T-helper 2 cell (primary cell): ENCODE results near the gene MMS19.
A peak's percentile ranks its signal among the peaks of the same experiment; 100 is the strongest.
"Not testable (repeated sequence)": the region's sequence is repeated elsewhere in the genome, so short reads cannot be mapped to it uniquely, and the experiment has no call there.

ENCODE experiments used
- DNase-seq, 5 experiments: peaks; one replicate each; pipeline versions ENCODE4 v3.0.0 to v3.0.0-alpha.2; 2012 to 2022

The MMS19 gene

DNA sequence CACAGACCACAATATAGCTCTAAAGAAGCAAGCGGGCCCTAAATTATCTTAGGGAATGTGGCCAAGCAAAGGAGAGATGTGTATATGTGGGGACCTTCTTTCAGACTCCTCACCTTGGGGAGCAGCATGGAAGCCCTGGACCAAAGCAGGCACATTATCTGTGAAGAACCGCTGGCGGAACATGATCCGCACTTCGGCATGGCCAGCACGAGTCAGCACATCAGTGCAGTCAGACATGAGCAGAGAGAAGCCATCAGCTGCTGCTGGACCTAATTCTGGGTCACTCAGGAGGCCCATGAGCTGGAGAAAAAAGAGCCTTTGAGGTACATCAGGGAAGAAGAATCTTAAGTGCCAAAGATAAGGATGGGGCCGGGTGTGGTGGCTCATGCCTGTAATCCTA, 38.3 kb downstream of the MMS19 start:
- no peak for DNase-seq

DNA sequence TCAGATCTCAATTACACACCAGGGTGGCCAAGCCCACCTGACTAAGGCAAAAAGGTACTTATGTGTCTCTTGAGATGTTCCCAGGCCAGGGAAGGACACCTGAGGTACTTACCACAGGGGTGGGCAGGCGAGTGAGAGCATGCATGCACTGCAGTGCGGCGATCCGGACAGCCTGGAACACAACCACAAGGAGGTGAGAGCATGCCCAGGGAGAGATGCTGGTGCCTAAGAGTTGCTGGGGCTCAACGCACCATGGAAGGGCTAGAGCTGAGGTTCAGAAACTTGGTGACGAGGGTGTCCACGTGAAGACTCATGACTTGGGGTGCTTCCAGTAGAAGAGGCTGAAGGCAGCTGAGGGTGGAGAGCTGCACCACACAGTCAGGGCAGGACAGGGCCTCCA, 39.1 kb downstream of the MMS19 start:
- no peak for DNase-seq

DNA sequence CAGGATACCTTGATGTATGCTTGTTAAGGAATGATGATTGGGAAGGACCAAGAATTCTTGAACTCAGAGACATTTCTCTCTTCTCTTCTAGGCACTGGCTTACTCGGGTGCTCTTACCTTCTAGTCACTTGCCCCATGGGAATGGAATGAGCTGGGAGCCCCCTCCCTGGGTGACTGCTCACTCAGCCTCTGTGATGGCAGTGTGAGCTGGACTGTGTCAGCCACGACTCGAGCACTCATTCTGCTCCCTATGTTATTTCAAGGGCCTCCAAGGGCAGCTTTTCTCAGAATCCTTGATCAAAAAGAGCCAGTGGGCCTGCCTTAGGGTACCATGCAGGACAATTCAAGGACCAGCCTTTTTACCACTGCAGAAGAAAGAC, 41.5 kb downstream of the MMS19 start:
- DNase-seq = no peak

- no peak for DNase-seq
Measured at GRCh38 chr10:97456034-97456685, 42.1 kb downstream of the MMS19 start.

- DNase-seq = no peak
Measured at GRCh38 chr10:97454330-97455036, 43.7 kb downstream of the MMS19 start.

DNA sequence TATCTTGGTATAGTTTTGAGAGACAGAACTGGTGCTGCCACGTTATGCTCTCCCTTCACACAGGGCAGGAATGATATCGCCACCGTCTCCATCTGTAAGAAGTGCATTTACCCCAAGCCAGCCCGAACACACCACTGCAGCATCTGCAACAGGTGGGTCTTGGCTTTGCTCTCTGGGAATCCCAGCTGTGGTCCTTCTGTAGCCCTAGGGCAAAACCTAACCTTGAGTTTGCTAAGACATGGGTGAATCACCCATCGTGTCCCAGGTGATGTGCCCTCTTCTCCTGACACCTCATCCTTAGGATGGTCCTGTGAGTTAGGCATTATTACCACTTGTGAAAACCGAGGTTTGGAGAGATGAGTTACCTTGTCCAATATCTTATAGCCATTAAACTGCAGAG, 45.9 kb downstream of the MMS19 start:
- DNase-seq = no peak

DNA sequence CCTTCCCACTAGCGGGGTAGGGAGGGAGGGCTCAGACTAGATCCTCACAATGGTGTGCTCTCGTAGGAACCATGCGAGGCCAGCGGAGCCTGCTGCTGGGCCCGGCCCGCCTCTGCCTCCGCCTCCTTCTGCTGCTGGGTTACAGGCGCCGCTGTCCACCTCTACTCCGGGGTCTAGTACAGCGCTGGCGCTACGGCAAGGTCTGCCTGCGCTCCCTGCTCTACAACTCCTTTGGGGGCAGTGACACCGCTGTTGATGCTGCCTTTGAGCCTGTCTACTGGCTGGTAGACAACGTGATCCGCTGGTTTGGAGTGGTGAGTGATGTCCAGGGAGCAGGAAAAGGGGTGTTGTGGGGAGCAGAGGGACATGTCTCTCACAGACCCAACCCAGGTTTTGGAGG, 46.6 kb downstream of the MMS19 start:
- DNase-seq = no peak

- DNase-seq = no peak
Measured at GRCh38 chr10:97450828-97451227, 47.4 kb downstream of the MMS19 start.

DNA sequence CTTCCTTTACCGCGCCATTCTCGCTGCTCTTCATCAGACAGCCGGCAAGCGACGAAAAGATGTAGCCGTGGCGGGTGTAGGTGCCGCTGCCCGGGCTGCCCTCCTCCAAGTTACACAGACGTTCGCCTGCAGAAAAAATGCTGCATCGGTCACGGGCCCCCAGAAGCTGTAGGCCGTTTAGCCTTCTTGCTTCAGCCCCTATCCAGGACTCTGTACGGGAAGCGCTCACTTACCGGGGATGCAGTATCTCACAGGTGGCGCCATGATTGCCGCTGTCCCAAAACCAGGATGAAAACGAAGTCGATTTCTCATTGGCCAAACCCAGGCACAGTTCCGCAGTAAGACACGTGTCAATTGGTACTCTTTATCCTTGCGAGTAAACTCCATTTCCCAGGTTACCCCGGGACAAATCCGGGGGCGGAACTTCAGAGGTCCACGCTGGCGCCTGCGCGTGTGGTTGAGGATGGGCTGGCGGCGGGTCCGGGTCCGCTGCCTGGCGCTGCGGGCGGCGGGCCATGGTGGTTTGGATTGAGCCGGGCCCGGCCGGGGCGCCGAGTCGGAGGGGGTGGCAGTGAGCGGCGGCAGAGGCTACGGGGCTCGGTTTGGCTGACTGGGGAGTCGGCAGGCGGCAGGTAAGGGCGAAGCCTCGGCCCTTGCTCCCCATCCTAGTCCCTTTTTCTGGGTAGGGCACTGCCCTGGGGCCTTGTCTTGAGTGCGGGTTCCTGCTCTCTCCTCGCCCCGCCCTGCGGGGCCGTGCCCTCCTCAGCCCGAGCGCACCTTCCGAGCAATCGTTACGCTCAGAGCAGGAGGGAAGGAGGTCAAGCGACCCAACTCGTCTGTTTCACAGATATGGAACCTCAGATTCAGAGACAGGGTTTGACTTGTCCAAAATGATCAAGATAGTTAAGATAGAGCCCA, 52.2 kb downstream of the MMS19 start, which contains the start of the genes EXOSC1 and ZDHHC16:
Gene EXOSC1 (minus strand): TSS at position 285 of the 918 bp plus-strand sequence. CDS start 21 bp downstream, at position 264.
Gene ZDHHC16 (plus strand): TSS at position 454 of the 918 bp plus-strand sequence. CDS start 5,501 bp downstream, outside the sequence.
- DNase-seq = peak; percentile 69 to 95 (median 86)

DNA sequence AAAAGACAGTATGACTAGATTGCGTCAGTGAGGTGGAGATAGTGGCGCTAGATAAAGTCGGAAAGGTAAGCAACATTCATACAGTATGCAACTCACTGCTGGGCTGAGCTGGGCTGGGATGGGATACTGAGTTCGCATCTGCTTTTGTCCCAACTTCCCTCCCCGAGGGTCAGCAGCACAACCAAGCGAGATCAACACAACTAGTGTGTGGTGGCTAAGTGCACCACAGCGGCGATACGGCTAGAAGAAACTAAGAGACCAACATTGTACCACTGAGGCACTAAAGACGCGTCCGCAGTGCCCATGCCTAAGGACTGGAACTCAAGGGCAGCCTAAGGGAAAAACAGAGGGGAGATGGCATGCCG, 52.9 kb downstream of the MMS19 start:
- DNase-seq = peak in 1 of 5 experiments; percentile 38

- no peak for DNase-seq
Measured at GRCh38 chr10:97444212-97444611, 54.0 kb downstream of the MMS19 start.

DNA sequence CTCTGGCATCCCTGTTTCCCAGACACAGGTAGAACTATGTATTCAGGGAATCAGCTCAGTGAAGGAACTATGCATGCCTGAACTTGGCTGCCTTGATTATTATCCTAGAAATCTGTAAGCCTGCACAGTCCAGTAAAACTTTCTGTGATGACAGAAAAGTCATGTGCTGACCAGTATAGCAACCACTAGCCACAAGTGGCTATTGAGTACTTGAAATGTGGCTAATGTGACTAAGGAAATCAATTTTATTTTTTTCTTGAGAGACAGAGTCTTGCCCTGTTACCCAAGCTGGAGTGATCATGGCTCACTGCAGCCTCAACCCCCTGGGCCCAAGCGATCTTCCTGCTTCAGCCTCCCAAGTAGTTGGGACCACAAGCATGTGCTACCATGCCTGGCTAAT, 55.9 kb downstream of the MMS19 start:
- no peak for DNase-seq

GRCh38 chr10:97435211-97435610, 63.0 kb downstream of the MMS19 start:
- DNase-seq = no peak

GRCh38 chr10:97434557-97434956, 63.7 kb downstream of the MMS19 start:
- DNase-seq = no peak

DNA sequence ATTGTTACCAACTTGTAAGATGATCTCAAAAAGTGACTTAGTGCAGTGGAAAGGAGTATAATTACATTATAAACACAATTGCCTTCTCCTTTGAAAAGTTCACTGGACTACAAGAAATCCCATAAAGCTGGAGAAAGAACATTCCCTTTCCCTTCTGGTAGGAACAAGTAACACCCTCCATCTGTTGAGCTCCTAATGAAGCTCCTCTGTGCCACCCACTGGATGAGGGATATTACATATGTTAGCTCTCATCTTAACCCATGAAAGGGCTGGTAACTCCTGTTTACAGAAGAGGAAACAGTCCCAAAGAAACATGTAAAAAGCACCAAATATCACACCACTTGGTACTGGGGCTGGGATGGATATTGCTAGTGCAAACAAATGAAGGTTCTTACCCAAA, 64.2 kb downstream of the MMS19 start:
- DNase-seq = no peak

- DNase-seq = peak in 1 of 5 experiments; percentile 49
Measured at GRCh38 chr10:97428572-97428981, 69.6 kb downstream of the MMS19 start.

DNA sequence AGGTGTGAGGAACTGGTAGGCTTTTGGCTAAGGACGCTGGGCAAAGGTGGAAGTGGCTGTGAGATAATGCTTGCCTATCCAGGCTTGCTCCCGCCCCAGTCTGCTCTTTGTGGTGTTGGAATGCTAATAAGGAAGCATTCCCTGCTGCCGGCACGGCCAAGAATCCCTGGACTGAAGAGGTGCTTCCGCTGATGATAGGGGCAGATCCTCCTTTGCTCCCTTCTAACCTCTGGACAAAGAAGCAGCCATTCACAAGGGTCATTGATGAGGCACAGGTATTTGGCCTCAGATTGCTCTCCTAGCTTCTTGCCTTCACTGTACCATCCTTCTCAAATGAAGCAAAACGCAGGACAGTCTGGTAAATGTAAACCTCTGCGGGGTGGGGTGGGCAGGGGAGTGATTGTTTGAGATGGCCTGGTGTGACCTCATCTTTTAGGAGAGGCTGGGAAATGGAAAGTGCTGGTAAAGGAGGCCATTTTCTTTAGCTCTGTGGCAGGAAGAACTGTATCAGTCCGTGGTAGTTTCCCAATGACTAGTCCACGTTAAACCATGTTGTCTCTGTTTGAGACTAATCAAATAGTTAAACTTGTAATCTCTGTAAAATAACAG, 70.5 kb downstream of the MMS19 start:
- DNase-seq = peak in 1 of 5 experiments; percentile 65

DNA sequence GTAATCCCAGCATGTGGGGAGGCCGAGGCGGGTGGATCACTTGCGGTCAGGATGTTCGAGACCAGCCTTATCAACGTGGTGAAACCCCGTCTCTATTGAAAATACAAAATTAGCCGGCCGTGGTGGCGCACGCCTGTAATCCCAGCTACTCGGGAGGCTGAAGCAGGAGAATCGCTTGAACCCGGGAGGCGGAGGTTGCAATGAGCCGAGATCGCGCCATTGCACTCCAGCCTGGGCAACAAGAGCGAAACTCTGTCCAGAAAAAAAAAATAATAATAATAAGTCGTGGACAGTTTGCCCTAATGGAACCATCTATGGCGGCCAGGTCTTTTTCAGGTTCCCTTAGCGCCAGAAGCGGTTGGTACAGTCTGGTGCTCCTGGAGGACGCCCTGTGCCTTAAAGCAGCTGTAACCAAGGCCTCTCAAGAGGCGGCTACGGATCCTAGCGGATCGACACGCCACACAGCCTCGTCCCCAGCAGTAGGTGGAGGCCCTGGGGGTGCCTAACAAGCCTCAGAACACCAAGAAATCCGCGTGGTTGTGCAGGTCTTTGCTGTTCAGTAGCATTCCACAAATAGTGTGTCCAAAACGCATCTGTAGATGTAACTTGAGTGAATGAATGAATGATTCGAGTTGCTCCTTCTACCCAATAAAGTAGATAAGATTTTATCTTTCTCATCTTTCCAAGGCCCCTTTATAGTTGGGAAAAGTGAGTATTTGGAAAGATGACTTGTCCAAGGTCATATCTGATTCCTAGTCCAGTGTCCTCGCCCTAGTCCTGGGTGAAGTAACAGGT, 71.2 kb downstream of the MMS19 start:
- peak in 1 of 5 experiments; percentile 36 for DNase-seq

DNA sequence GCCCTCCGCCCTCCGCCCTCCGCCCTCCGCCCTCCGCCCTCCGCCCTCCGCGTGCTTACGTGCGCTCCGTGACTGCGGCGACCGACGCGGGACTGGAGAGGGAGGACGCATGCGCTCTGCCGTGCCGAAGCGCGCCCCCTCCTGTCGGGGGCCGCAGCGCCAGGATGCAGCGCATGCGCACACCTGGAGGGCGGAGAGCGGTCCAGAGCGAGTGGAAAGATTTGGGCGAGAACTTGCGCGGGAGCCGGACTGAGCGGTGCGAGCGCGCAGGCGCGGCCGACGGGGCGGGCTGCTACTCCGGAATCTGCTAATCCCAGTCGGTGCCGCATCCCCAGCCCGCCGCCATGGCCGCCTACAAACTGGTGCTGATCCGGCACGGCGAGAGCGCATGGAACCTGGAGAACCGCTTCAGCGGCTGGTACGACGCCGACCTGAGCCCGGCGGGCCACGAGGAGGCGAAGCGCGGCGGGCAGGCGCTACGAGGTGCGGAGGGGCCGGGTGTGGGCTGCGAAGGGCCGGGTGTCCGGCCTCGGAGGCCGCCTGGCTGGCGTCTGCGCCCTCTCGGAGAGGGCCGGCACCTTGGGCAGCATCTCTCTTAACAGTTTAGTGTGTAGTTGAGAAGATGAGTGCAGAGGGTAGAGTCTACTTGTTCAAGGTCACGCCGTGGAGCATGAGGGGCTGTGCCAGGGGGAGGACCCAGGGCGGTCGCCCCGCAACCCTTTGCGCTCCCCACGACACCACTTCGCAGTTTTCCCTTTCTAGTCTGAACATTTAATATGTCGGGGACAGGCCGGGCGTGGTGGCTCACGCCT, 72.1 kb downstream of the MMS19 start, which contains the start of gene PGAM1:
Gene PGAM1 (plus strand): TSS at position 228 of the 812 bp plus-strand sequence. CDS start 117 bp downstream, at position 345.
- DNase-seq = peak; percentile 91 to 98 (median 94)

DNA sequence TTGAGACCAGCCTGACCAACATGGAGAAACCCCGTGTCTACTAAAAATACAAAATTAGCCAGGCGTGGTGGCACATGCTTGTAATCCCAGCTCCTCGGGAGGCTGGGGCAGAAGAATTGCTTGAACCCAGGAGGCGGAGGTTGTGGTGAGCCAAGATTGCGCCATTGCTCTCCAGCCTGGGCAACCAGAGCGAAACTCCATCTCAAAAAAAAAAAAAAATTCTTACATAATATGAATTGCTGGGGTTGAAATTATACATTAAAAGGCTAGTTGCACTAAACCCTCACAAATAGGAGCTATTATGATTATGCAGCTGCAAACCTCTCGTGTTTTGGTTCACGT, 74.5 kb downstream of the MMS19 start:
- DNase-seq = not testable (repeated sequence)

DNA sequence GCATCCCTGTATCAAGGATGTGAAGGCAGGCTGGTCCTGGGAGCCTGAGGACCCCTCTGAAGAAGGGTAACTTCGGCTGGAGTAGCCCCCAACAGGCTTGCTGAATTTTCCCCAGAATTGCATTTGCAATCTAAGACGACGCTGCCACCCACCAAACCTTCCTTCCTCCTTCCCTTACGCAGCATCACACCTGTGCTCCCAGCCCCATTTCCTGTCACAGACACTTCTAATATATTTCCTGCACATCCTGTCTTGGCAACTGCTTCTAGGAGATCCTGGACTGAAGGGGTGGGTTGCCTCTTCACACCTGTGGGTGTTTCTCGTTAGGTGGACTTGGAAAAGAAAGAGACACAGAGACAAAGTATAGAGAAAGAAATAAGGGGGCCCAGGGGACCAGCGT, 81.7 kb downstream of the MMS19 start:
- no peak for DNase-seq
